Measurements from ENCODE around the gene SLC2A4RG.
A peak's percentile ranks its signal among the peaks of the same experiment; 100 is the strongest.

Gene SLC2A4RG

GRCh38 chr20:63741676-63742380 is 2.3 kb downstream of the SLC2A4RG start:
- no peak for DNase-seq

GRCh38 chr20:63742381-63743024 is 2.9 kb downstream of the SLC2A4RG start:
- DNase-seq, result no peak

- DNase-seq, result no peak
Measured at GRCh38 chr20:63743210-63743970, 3.8 kb downstream of the SLC2A4RG start.

- no peak for DNase-seq
Measured at GRCh38 chr20:63744158-63744557, 4.6 kb downstream of the SLC2A4RG start.

- no peak for DNase-seq
Measured at GRCh38 chr20:63744574-63745423, 5.2 kb downstream of the SLC2A4RG start.

GRCh38 chr20:63745424-63745805 is 5.8 kb downstream of the SLC2A4RG start:
- DNase-seq, result no peak

GRCh38 chr20:63745961-63746731 is 6.6 kb downstream of the SLC2A4RG start:
- no peak for DNase-seq

GRCh38 chr20:63746751-63747315 is 7.3 kb downstream of the SLC2A4RG start:
- no peak for DNase-seq

- no peak for DNase-seq
Measured at GRCh38 chr20:63747622-63748069, 8.1 kb downstream of the SLC2A4RG start.

- no peak for DNase-seq
Measured at GRCh38 chr20:63748070-63748933, 8.7 kb downstream of the SLC2A4RG start.

GRCh38 chr20:63748934-63749270 is 9.3 kb downstream of the SLC2A4RG start:
- no peak for DNase-seq

GRCh38 chr20:63749597-63750508 is 10.3 kb downstream of the SLC2A4RG start:
- no peak for DNase-seq

- DNase-seq, result peak in 1 of 2 donors; percentile 46
Measured at GRCh38 chr20:63750807-63751470, 11.4 kb downstream of the SLC2A4RG start.

GRCh38 chr20:63751471-63752271 is 12.1 kb downstream of the SLC2A4RG start:
- DNase-seq, result peak in 1 of 2 donors; percentile 23

GRCh38 chr20:63752411-63753101 is 13.0 kb downstream of the SLC2A4RG start:
- DNase-seq, result no peak

GRCh38 chr20:63753381-63753780 is 13.8 kb downstream of the SLC2A4RG start:
- no peak for DNase-seq

GRCh38 chr20:63754008-63754407 is 14.4 kb downstream of the SLC2A4RG start:
- no peak for DNase-seq

Measured in stimulated activated CD4-positive, alpha-beta T cell treated with anti-CD3 and anti-CD28 coated beads, Interleukin-2, amount 100 ng/mL, for 48 hours (primary cell).